ENCODE data around the gene B3GAT1. TPM values are rescaled to one million over a fixed set of nuclear protein-coding genes. Genes with fewer than 3 reads are reported as not detected.

The B3GAT1 gene
- total and polyA plus RNA-seq, 4 donors: 0.03 to 0.49 (median 0.27) TPM

GRCh38 chr11:134356656-134357544 lies 55.1 kb downstream of the B3GAT1 start:
- ATAC-seq (ENCODE audit: insufficient read depth, low FRiP score): no peak
- TF ChIP-seq, protein P1, sequence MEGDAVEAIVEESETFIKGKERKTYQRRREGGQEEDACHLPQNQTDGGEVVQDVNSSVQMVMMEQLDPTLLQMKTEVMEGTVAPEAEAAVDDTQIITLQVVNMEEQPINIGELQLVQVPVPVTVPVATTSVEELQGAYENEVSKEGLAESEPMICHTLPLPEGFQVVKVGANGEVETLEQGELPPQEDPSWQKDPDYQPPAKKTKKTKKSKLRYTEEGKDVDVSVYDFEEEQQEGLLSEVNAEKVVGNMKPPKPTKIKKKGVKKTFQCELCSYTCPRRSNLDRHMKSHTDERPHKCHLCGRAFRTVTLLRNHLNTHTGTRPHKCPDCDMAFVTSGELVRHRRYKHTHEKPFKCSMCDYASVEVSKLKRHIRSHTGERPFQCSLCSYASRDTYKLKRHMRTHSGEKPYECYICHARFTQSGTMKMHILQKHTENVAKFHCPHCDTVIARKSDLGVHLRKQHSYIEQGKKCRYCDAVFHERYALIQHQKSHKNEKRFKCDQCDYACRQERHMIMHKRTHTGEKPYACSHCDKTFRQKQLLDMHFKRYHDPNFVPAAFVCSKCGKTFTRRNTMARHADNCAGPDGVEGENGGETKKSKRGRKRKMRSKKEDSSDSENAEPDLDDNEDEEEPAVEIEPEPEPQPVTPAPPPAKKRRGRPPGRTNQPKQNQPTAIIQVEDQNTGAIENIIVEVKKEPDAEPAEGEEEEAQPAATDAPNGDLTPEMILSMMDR (IDR thresholded peaks at IDR 0.05; ENCODE audit: control extremely low read depth, extremely low read depth): no peak
- 91 to 92% methylated on average over 21 of the region's 21 CpGs for WGBS, 2 donors

DNA sequence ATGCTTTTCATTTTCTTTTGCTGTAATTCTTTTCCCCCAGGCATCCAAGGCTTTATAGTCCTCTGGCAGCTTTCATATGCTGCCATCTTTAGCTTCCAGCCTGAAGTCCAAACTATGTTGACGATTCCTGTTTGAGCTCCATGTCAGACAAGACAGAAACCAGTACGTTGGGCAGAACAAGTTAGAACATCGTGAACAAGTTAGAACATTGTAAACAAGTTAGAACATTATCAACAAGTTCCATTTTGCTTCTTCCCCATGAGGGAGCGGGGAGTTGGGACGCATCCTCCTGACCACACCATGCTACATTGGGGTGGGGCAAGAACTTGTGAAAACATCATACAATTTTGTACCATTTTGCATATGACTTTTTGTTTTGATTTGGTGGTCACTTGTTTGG lies 56.4 kb downstream of the B3GAT1 start:
- H3K4me3 ChIP-seq: no peak overlapping the region
- no peaks in the 10 kb centered on the region for H3K36me3 ChIP-seq (ENCODE audit: control insufficient read depth in 4 of 4, insufficient read depth in 4 of 4, low read length in 4 of 4)
- no peaks in the 10 kb centered on the region for H3K9me3 ChIP-seq (ENCODE audit: control insufficient read depth in 4 of 4, insufficient read depth in 3 of 4, low read length in 3 of 4)
- 89 to 96% methylated on average over 5 of the region's 5 CpGs for WGBS, 2 donors
- ATAC-seq (ENCODE audit: insufficient read depth, low FRiP score) (no peak), DNase-seq (no peak)
- no peaks in the 10 kb centered on the region for H3K4me1 ChIP-seq (ENCODE audit: control insufficient read depth in 5 of 5, insufficient read depth in 5 of 5, low read length in 5 of 5)
- no peak overlapping the region for H3K9ac ChIP-seq (ENCODE audit: insufficient read depth in 1 of 2, low read length in 2 of 2)
- no peak overlapping the region for H3K27ac ChIP-seq (ENCODE audit: low read depth in 1 of 2, low read length in 1 of 2)
- H3K27me3 ChIP-seq (ENCODE audit: control insufficient read depth in 3 of 3, insufficient read depth in 3 of 3, low read length in 2 of 3): no peaks in the 10 kb centered on the region
- TF ChIP-seq, protein P1 (IDR thresholded peaks at IDR 0.05; ENCODE audit: control extremely low read depth, extremely low read depth): no peak

More at GRCh38 chr11:134356656-134357544, 55.1 kb downstream of the B3GAT1 start:
- no peaks in the 10 kb centered on the region for H3K9me3 ChIP-seq (ENCODE audit: control insufficient read depth in 4 of 4, insufficient read depth in 3 of 4, low read length in 3 of 4)
- no peaks in the 10 kb centered on the region for H3K4me1 ChIP-seq (ENCODE audit: control insufficient read depth in 5 of 5, insufficient read depth in 5 of 5, low read length in 5 of 5)
- no peak overlapping the region for H3K4me3 ChIP-seq
- no peak overlapping the region for H3K27ac ChIP-seq (ENCODE audit: low read depth in 1 of 2, low read length in 1 of 2)
- H3K9ac ChIP-seq (ENCODE audit: insufficient read depth in 1 of 2, low read length in 2 of 2): no peak overlapping the region
- H3K27me3 ChIP-seq (ENCODE audit: control insufficient read depth in 3 of 3, insufficient read depth in 3 of 3, low read length in 2 of 3): no peaks in the 10 kb centered on the region
- DNase-seq: peak in 1 of 3 donors; percentile 5
- no peaks in the 10 kb centered on the region for H3K36me3 ChIP-seq (ENCODE audit: control insufficient read depth in 4 of 4, insufficient read depth in 4 of 4, low read length in 4 of 4)

DNA sequence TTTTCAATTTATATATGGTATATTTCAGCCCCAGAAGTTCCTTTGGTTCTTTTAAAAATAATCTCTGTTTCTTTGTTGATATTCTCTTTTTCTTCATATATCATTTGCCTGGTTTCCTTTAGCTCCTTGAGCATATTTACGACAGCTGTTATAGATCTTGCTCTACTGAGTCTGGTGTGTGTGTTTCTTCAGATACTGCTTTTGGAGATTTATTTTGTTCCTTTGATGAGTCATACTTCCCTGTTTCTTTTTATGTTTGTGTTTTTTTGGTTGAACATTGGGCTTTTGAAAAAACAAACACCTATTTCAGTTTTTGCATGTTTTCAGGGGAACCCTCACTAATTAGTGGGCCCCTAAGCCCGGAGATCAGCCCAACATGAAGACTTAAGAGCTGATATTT lies 56.9 kb downstream of the B3GAT1 start:
- no peaks in the 10 kb centered on the region for H3K36me3 ChIP-seq (ENCODE audit: control insufficient read depth in 4 of 4, insufficient read depth in 4 of 4, low read length in 4 of 4)
- TF ChIP-seq, protein P1 (IDR thresholded peaks at IDR 0.05; ENCODE audit: control extremely low read depth, extremely low read depth): no peak
- H3K4me1 ChIP-seq (ENCODE audit: control insufficient read depth in 5 of 5, insufficient read depth in 5 of 5, low read length in 5 of 5): no peaks in the 10 kb centered on the region
- no peak overlapping the region for H3K4me3 ChIP-seq
- no peaks in the 10 kb centered on the region for H3K9me3 ChIP-seq (ENCODE audit: control insufficient read depth in 4 of 4, insufficient read depth in 3 of 4, low read length in 3 of 4)
- WGBS, 2 donors: 65 to 73% methylated on average over 2 of the region's 2 CpGs
- no peak overlapping the region for H3K27ac ChIP-seq (ENCODE audit: low read depth in 1 of 2, low read length in 1 of 2)
- H3K9ac ChIP-seq (ENCODE audit: insufficient read depth in 1 of 2, low read length in 2 of 2): no peak overlapping the region
- no peak for ATAC-seq (ENCODE audit: insufficient read depth, low FRiP score)
- no peaks in the 10 kb centered on the region for H3K27me3 ChIP-seq (ENCODE audit: control insufficient read depth in 3 of 3, insufficient read depth in 3 of 3, low read length in 2 of 3)
- DNase-seq: no peak
